Measurements from ENCODE around the gene PBX4. TPM values are rescaled to one million over a fixed set of nuclear protein-coding genes. Genes with fewer than 3 reads are reported as not detected.

PBX4 gene
- total RNA-seq, 1 experiment from 2014 or later: 8.3 TPM

- BruUV-seq (replicated peaks): no TSS peak
- ATAC-seq: no peak
- Histone ChIP-seq H3K4me1 (ENCODE audit: control insufficient read depth, insufficient read depth, low read length) (no peaks in the 10 kb centered on the region), H3K36me3 (ENCODE audit: control insufficient read depth, insufficient read depth, low read length) (no peaks in the 10 kb centered on the region; the same call in none of the 2 replicates), H3K4me3 (ENCODE audit: low read depth in 2 of 2, low read length in 2 of 2) (no peak overlapping the region), H3K9me3 (ENCODE audit: control insufficient read depth, insufficient read depth, low read depth, low read length) (no peaks in the 10 kb centered on the region), H3K27me3 (ENCODE audit: control insufficient read depth, insufficient read depth, low read length) (no peaks in the 10 kb centered on the region), H3K27ac (ENCODE audit: low read length) (no peak overlapping the region)
- ChIA-PET CTCF (no interaction called here), POLR2A (no interaction called here)
- in situ Hi-C loops (cut with HindIII; ENCODE audit: low pct_unique_long_range_greater_than_20kb, low sequenced_read_pairs): no loop called here
- intact Hi-C loops (cut with micrococcal nuclease; ENCODE audit: unreplicated experiment): no loop called here
- TF ChIP-seq POLR2AphosphoS5 (IDR thresholded peaks at IDR 0.05; ENCODE audit: low read depth, low read length) (no peak), SIN3A (IDR thresholded peaks at IDR 0.05; ENCODE audit: borderline replicate concordance, insufficient read depth, low read depth, low read length) (no peak), TCF7L2 (IDR thresholded peaks at IDR 0.05; ENCODE audit: low read depth, low read length) (no peak), CTCF (IDR thresholded peaks at IDR 0.05) (no peak), REST (IDR thresholded peaks at IDR 0.05; ENCODE audit: insufficient read depth in 1 of 2, low read depth in 2 of 2, low read length in 1 of 2) (no peak)
- no peak for DNase-seq (ENCODE audit: low read depth, low spot score)
Measured at GRCh38 chr19:19655051-19655594, 36.6 kb upstream of the PBX4 start.

- Histone ChIP-seq H3K36me3 (ENCODE audit: control insufficient read depth, insufficient read depth, low read length) (no peaks in the 10 kb centered on the region; the same call in none of the 2 replicates), H3K4me1 (ENCODE audit: control insufficient read depth, insufficient read depth, low read length) (no peaks in the 10 kb centered on the region), H3K4me3 (ENCODE audit: low read depth in 2 of 2, low read length in 2 of 2) (no peak overlapping the region), H3K27ac (ENCODE audit: low read length) (no peak overlapping the region), H3K27me3 (ENCODE audit: control insufficient read depth, insufficient read depth, low read length) (no peaks in the 10 kb centered on the region), H3K9me3 (ENCODE audit: control insufficient read depth, insufficient read depth, low read depth, low read length) (no peaks in the 10 kb centered on the region)
- POLR2A ChIA-PET: no interaction called here
- ATAC-seq: no peak
- in situ Hi-C loops (cut with HindIII; ENCODE audit: low pct_unique_long_range_greater_than_20kb, low sequenced_read_pairs) (no loop called here), intact Hi-C loops (cut with micrococcal nuclease; ENCODE audit: unreplicated experiment) (no loop called here)
- DNase-seq (ENCODE audit: low read depth, low spot score): no peak
- CTCF ChIA-PET: no interaction called here
- BruUV-seq (replicated peaks): no TSS peak
- TF ChIP-seq SIN3A (IDR thresholded peaks at IDR 0.05; ENCODE audit: borderline replicate concordance, insufficient read depth, low read depth, low read length) (no peak), CTCF (IDR thresholded peaks at IDR 0.05) (no peak), TCF7L2 (IDR thresholded peaks at IDR 0.05; ENCODE audit: low read depth, low read length) (no peak), REST (IDR thresholded peaks at IDR 0.05; ENCODE audit: insufficient read depth in 1 of 2, low read depth in 2 of 2, low read length in 1 of 2) (no peak), POLR2AphosphoS5 (IDR thresholded peaks at IDR 0.05; ENCODE audit: low read depth, low read length) (no peak)
Measured at GRCh38 chr19:19654441-19654840, 36.0 kb upstream of the PBX4 start.

All from Panc1 (cell line).